A673 (cell line): ENCODE data around the gene KBTBD2. TPM values are rescaled to one million over a fixed set of nuclear protein-coding genes. Genes with fewer than 3 reads are reported as not detected.
A peak's percentile ranks its signal among the peaks of the same experiment; 100 is the strongest.

ENCODE experiments used
- BruUV-seq: library from RNA; stranded (reverse); fragments of 400-500 nt; replicated peaks from 2 replicates; lab custom pipeline; 2021; lab: Mats Ljungman, UMichigan
- CTCF ChIA-PET: fragments of 300-600 bp; sonication (Branson Sonifier 250); formaldehyde crosslinking; loops from one replicate; lab custom pipeline; 2022; ENCODE audit warnings: antibody characterized with exemption; lab: Charles Lee
- POLR2A ChIA-PET: fragments of 300-600 bp; sonication (Branson Sonifier 250); formaldehyde crosslinking; loops from one replicate; lab custom pipeline; 2022; ENCODE audit warnings: antibody characterized with exemption; ENCODE audit not compliant: low non-redundant PET; lab: Charles Lee
- DNase-seq: peaks from one replicate; pipeline ENCODE4 v3.0.0-alpha.2; 2015; ENCODE audit warnings: low spot score
- H3K27ac ChIP-seq: fragments of 200-600 bp; sonication (generic); 2 replicates; pipeline ENCODE4 v1.5.1; 2016; ENCODE audit warnings: mixed run types, low read depth, mild to moderate bottlenecking, mixed read lengths, antibody characterized with exemption, low read length; ENCODE audit not compliant: poor library complexity, severe bottlenecking
- H3K27me3 ChIP-seq: fragments of 200-600 bp; sonication (generic); replicated peaks from 2 replicates; pipeline ENCODE4 v1.6.1; 2017; ENCODE audit warnings: mixed run types, low read depth, mild to moderate bottlenecking, mixed read lengths, antibody characterized with exemption, low read length; ENCODE audit not compliant: insufficient read depth, poor library complexity
- H3K36me3 ChIP-seq: fragments of 200-600 bp; sonication (generic); 2 replicates; pipeline ENCODE4 v1.6.1; 2016; ENCODE audit warnings: mixed run types, mild to moderate bottlenecking, mixed read lengths, antibody characterized with exemption, low read length; ENCODE audit not compliant: insufficient read depth, poor library complexity, severe bottlenecking
- H3K4me1 ChIP-seq: fragments of 200-600 bp; sonication (generic); 2 replicates; pipeline ENCODE4 v1.6.1; 2017; ENCODE audit warnings: mixed run types, mild to moderate bottlenecking, mixed read lengths, antibody characterized with exemption, low read length; ENCODE audit not compliant: insufficient read depth, poor library complexity, severe bottlenecking
- H3K4me3 ChIP-seq: fragments of 200-600 bp; sonication (generic); 2 replicates; pipeline ENCODE4 v1.5.1; 2016; ENCODE audit warnings: low read depth, mixed run types, mild to moderate bottlenecking, mixed read lengths, low read length; ENCODE audit not compliant: poor library complexity, severe bottlenecking
- H3K9me3 ChIP-seq: fragments of 200-600 bp; sonication (generic); 2 replicates; pipeline ENCODE4 v1.6.1; 2016; ENCODE audit warnings: mixed run types, low read depth, mild to moderate bottlenecking, mixed read lengths, antibody characterized with exemption, low read length; ENCODE audit not compliant: poor library complexity, severe bottlenecking
- CTCF ChIP-seq: fragments of 300-800, 200-600 bp; sonication (generic); conservative IDR thresholded peaks from 2 replicates; pipeline ENCODE4 v1.5.1; 2017; ENCODE audit warnings: low read depth, mild to moderate bottlenecking, antibody characterized with exemption, low read length, moderate library complexity, mixed read lengths
- EZH2 ChIP-seq: fragments of 200-600 bp; sonication (generic); IDR thresholded peaks from 2 replicates; pipeline ENCODE4 v1.6.1; 2017; ENCODE audit warnings: borderline replicate concordance, low read depth, mild to moderate bottlenecking, mixed read lengths, antibody characterized with exemption, low read length; ENCODE audit not compliant: poor library complexity, severe bottlenecking
- intact Hi-C: fragments of 100-400 bp; cut with micrococcal nuclease; formaldehyde crosslinking; loops from one replicate; pipeline ENCODE4 v1.10.0; 2022; ENCODE audit not compliant: unreplicated experiment
- total RNA-seq: library from RNA; stranded (reverse); gene quantifications from 2 replicates; pipeline ENCODE4 v1.2.3, GENCODE V29; 2021

KBTBD2 gene
- total RNA-seq, 1 experiment from 2014 or later, result 51.0 TPM

GRCh38 chr7:32910195-32910594 lies 18.6 kb upstream of the KBTBD2 start:
- CTCF ChIA-PET, result no interaction called here
- TF ChIP-seq CTCF, result no peak
- no peak for TF ChIP-seq EZH2
- intact Hi-C loops, result no loop called here

GRCh38 chr7:32905175-32905662 lies 13.7 kb upstream of the KBTBD2 start:
- Histone ChIP-seq H3K27ac (peak overlapping the region; percentile 80), H3K4me1 (peaks cover 4% of the 10 kb centered on the region), H3K4me3 (peak overlapping the region; percentile 43), H3K27me3 (no peaks in the 10 kb centered on the region), H3K9me3 (no peaks in the 10 kb centered on the region), H3K36me3 (no peaks in the 10 kb centered on the region)
- POLR2A ChIA-PET, result no interaction called here
- no TSS peak for BruUV-seq
- CTCF ChIA-PET, result no interaction called here
- intact Hi-C loops, result loop anchor here (1.0 kb wide), 1 partner anchor 13 kb away; no protein-coding TSS in a partner anchor
- TF ChIP-seq EZH2 (no peak), CTCF (no peak)
- peak; percentile 98 for DNase-seq

More at GRCh38 chr7:32910195-32910594, 18.6 kb upstream of the KBTBD2 start:
- H3K4me3 ChIP-seq, result no peak overlapping the region
- BruUV-seq, result no TSS peak
- no peaks in the 10 kb centered on the region for H3K9me3 ChIP-seq
- POLR2A ChIA-PET, result no interaction called here
- H3K36me3 ChIP-seq, result peaks cover 7% of the 10 kb centered on the region
- no peaks in the 10 kb centered on the region for H3K27me3 ChIP-seq
- H3K27ac ChIP-seq, result no peak overlapping the region
- DNase-seq, result no peak
- peaks cover 4% of the 10 kb centered on the region for H3K4me1 ChIP-seq

- TF ChIP-seq CTCF, result no peak
- no peak for TF ChIP-seq EZH2
- ChIA-PET POLR2A (no interaction called here), CTCF (no interaction called here)
- no peak overlapping the region for H3K27ac ChIP-seq
- intact Hi-C loops, result no loop called here
- BruUV-seq, result no TSS peak
- no peaks in the 10 kb centered on the region for H3K36me3 ChIP-seq
- H3K9me3 ChIP-seq, result no peaks in the 10 kb centered on the region
- no peaks in the 10 kb centered on the region for H3K27me3 ChIP-seq
- H3K4me1 ChIP-seq, result peaks cover 4% of the 10 kb centered on the region
- no peak for DNase-seq
- no peak overlapping the region for H3K4me3 ChIP-seq
Measured at GRCh38 chr7:32901629-32902028, 10.1 kb upstream of the KBTBD2 start.
